B cell (primary cell): ENCODE results near the gene TMEM52. TPM values are rescaled to one million over a fixed set of nuclear protein-coding genes. Genes with fewer than 3 reads are reported as not detected.
A peak's percentile ranks its signal among the peaks of the same experiment; 100 is the strongest.

ENCODE experiments used
- ATAC-seq: fragments of 200-7000 bp; cut with Tn5 transposase; one replicate; pipeline ENCODE4 v1.10.0; 2021; ENCODE audit warnings: low read depth, mild to moderate bottlenecking, moderate number of reproducible peaks, moderate library complexity
- CTCF ChIA-PET: fragments of 350-600 bp; sonication (Branson Sonifier 250); formaldehyde crosslinking; loops from one replicate; lab custom pipeline; 2021; ENCODE audit warnings: antibody characterized with exemption, inconsistent platforms; lab: Charles Lee
- POLR2A ChIA-PET: fragments of 350-600 bp; sonication (Branson Sonifier 250); formaldehyde crosslinking; loops from one replicate; lab custom pipeline; 2021; ENCODE audit warnings: antibody characterized with exemption; lab: Charles Lee
- DNase-seq: peaks from one replicate; pipeline ENCODE4 v3.0.0; 2013
- H2AFZ ChIP-seq: 2 replicates; pipeline ENCODE4 v1.6.1; 2012; ENCODE audit warnings: mild to moderate bottlenecking, low read depth, low read length; ENCODE audit not compliant: insufficient read depth, poor library complexity, severe bottlenecking
- H3K27ac ChIP-seq, 2 donors: 1 replicate in 1 of 2; 2 replicates in 1 of 2; pipeline ENCODE4 v1.5.1; 2012 to 2013; ENCODE audit warnings: low read length in 2 of 2, mild to moderate bottlenecking in 2 of 2, moderate library complexity in 1 of 2
- H3K27me3 ChIP-seq, 4 experiments: fragments of 200-600 bp in 1 of 4; sonication (generic) in 1 of 4; replicated peaks in 1 of 4; 1 replicate in 2 of 4; 2 replicates in 2 of 4; pipeline versions ENCODE4 v1.6.1 to v1.7.0; 2013 to 2016; ENCODE audit warnings: low read length in 3 of 4, mild to moderate bottlenecking in 2 of 4, mixed read lengths in 1 of 4, moderate library complexity in 1 of 4; ENCODE audit not compliant: insufficient read depth in 4 of 4, control insufficient read depth in 3 of 4; ENCODE audit errors: control extremely low read depth in 1 of 4
- H3K36me3 ChIP-seq, 2 experiments: replicated peaks in 1 of 2; 1 replicate in 1 of 2; 2 replicates in 1 of 2; pipeline versions ENCODE4 v1.6.1 to v1.7.1; 2013; ENCODE audit warnings: low read length in 1 of 2; ENCODE audit not compliant: insufficient read depth in 2 of 2, control insufficient read depth in 1 of 2; ENCODE audit errors: control extremely low read depth in 1 of 2, extremely low read depth in 1 of 2
- H3K4me1 ChIP-seq, 2 donors: fragments of 200-600 bp in 1 of 2; sonication (generic) in 1 of 2; 1 replicate in 1 of 2; 2 replicates in 1 of 2; pipeline versions ENCODE4 v1.5.1 to v1.6.1; 2013 to 2017; ENCODE audit warnings: low read length in 2 of 2; ENCODE audit not compliant: control insufficient read depth in 2 of 2, insufficient read depth in 2 of 2
- H3K4me2 ChIP-seq: replicated peaks from 2 replicates; pipeline ENCODE3; 2012; ENCODE audit warnings: mild to moderate bottlenecking, low read depth, low read length; ENCODE audit not compliant: poor library complexity, severe bottlenecking
- H3K4me3 ChIP-seq, 5 experiments: fragments of 200-600 bp in 1 of 5; sonication (generic) in 1 of 5; 1 replicate in 3 of 5; 2 replicates in 2 of 5; pipeline versions ENCODE4 v1.5.1 to v1.7.0; 2011 to 2016; ENCODE audit warnings: low read length in 4 of 5, mild to moderate bottlenecking in 4 of 5, low read depth in 2 of 5, control low read depth in 1 of 5, moderate library complexity in 1 of 5; ENCODE audit not compliant: insufficient read depth in 1 of 5; ENCODE audit errors: control extremely low read depth in 1 of 5, extremely low read depth in 1 of 5
- H3K79me2 ChIP-seq: fragments of 200-600 bp; sonication (generic); one replicate; pipeline ENCODE4 v1.6.0; 2016; ENCODE audit warnings: low read length; ENCODE audit not compliant: control insufficient read depth, insufficient read depth
- H3K9ac ChIP-seq: fragments of 200-600 bp; sonication (generic); 2 replicates; pipeline ENCODE4 v1.6.1; 2017; ENCODE audit warnings: mild to moderate bottlenecking, low read length, moderate library complexity
- H3K9me3 ChIP-seq, 3 donors: one replicate each; pipeline versions ENCODE4 v1.6.1 to v1.7.1; 2013; ENCODE audit warnings: low read length in 2 of 3; ENCODE audit not compliant: control insufficient read depth in 2 of 3, insufficient read depth in 1 of 3; ENCODE audit errors: control extremely low read depth in 1 of 3
- H4K20me1 ChIP-seq: 2 replicates; pipeline ENCODE4 v1.6.0; 2012; ENCODE audit warnings: mild to moderate bottlenecking, low read length; ENCODE audit not compliant: insufficient read depth, control insufficient read depth, poor library complexity, severe bottlenecking
- H3K27ac Mint-ChIP-seq: one replicate; pipeline ENCODE4 v1.8.0; 2021; ENCODE audit warnings: mixed read lengths
- H3K27me3 Mint-ChIP-seq: one replicate; pipeline ENCODE4 v1.8.0; 2021; ENCODE audit warnings: mixed read lengths
- H3K4me1 Mint-ChIP-seq: one replicate; pipeline ENCODE4 v1.8.0; 2021; ENCODE audit warnings: mixed read lengths
- H3K4me3 Mint-ChIP-seq: one replicate; pipeline ENCODE4 v1.8.0; 2021; ENCODE audit warnings: mixed read lengths
- H3K9me3 Mint-ChIP-seq: one replicate; pipeline ENCODE4 v1.8.0; 2022; ENCODE audit warnings: mixed read lengths; ENCODE audit not compliant: insufficient read depth
- CTCF ChIP-seq: fragments of 200-600 bp; IDR thresholded peaks from one replicate; pipeline ENCODE4 v1.8.0; 2022; ENCODE audit warnings: antibody characterized with exemption, mild to moderate bottlenecking
- EZH2 ChIP-seq: IDR thresholded peaks from 2 replicates; pipeline ENCODE4 v1.6.1; 2012; ENCODE audit warnings: borderline replicate concordance, low read depth, mild to moderate bottlenecking, moderate library complexity, low read length; ENCODE audit not compliant: insufficient read depth, poor library complexity, severe bottlenecking
- WGBS: methylation state at CpG from one replicate; pipeline ENCODE4 v1.1.5; 2013; ENCODE audit warnings: missing lambda C conversion rate; ENCODE audit not compliant: insufficient coverage; 5-methylcytosine and 5-hydroxymethylcytosine counted together
- intact Hi-C: fragments of 100-400 bp; cut with micrococcal nuclease; formaldehyde crosslinking; loops from one replicate; pipeline ENCODE4 v1.10.0; 2022
- polyA plus RNA-seq: library from polyadenylated mRNA; depleted of rRNA; stranded (reverse); fragments of >200 nt; gene quantifications from 2 replicates; pipeline ENCODE4 v1.2.3, GENCODE V29; 2012
- total RNA-seq, 2 donors: library from RNA; stranded (reverse); fragments of 120-200 nt in 1 of 2; gene quantifications; 1 replicate in 1 of 2; 2 replicates in 1 of 2; pipeline versions ENCODE4 v1.2.3 to v1.2.4, GENCODE V29; 2013 to 2022

The TMEM52 gene
- total and polyA plus RNA-seq, 2 donors (not counting 1 experiment from before 2014, with no cell fraction given) = 0.69 to 1.00 TPM

GRCh38 chr1:1895060-1895418, 24.0 kb downstream of the TMEM52 start:
- ChIA-PET POLR2A (interaction anchor here (0.6 to 1.3 kb wide), 4 partner anchors 14 to 281 kb away, joined by 3 to 6 read pairs (median 4); no protein-coding TSS in a partner anchor), CTCF (interaction anchor here (7.1 kb wide), 1 partner anchor 12 kb away, joined by 67 read pairs; no protein-coding TSS in a partner anchor)
- intact Hi-C loops = no loop called here
- H3K9ac ChIP-seq = no peak overlapping the region
- no peak for ATAC-seq
- peaks cover 34 to 61% of the 10 kb centered on the region in 2 donors for H3K4me1 ChIP-seq
- H3K9me3 Mint-ChIP-seq = no peaks in the 10 kb centered on the region
- peak overlapping the region; percentile 41 for H3K4me3 Mint-ChIP-seq
- no peaks in the 10 kb centered on the region for H3K9me3 ChIP-seq
- peaks cover 44% of the 10 kb centered on the region for H3K4me1 Mint-ChIP-seq
- TF ChIP-seq CTCF (no peak), EZH2 (no peak)
- H3K4me2 ChIP-seq = peak overlapping the region; percentile 51
- H2AFZ ChIP-seq = no peak overlapping the region
- no peak overlapping the region for H3K27ac ChIP-seq
- peak overlapping the region; percentile 59 for H3K27ac Mint-ChIP-seq
- H3K4me3 ChIP-seq = no peak overlapping the region
- H3K27me3 Mint-ChIP-seq = no peaks in the 10 kb centered on the region
- no peaks in the 10 kb centered on the region for H3K27me3 ChIP-seq
- WGBS = 74% methylated on average over 7 of the region's 10 CpGs
- H3K79me2 ChIP-seq = peaks cover 9% of the 10 kb centered on the region
- peaks cover under 1% of the 10 kb centered on the region for H4K20me1 ChIP-seq
- no peaks in the 10 kb centered on the region for H3K36me3 ChIP-seq
- DNase-seq = no peak

GRCh38 chr1:1894354-1895059, 24.6 kb downstream of the TMEM52 start:
- no peak overlapping the region for H3K9ac ChIP-seq
- H3K4me2 ChIP-seq = peak overlapping the region; percentile 51
- H3K4me1 ChIP-seq = peaks cover 29 to 58% of the 10 kb centered on the region in 2 donors
- H3K27ac ChIP-seq = no peak overlapping the region
- Mint-ChIP-seq H3K9me3 (no peaks in the 10 kb centered on the region), H3K4me1 (peaks cover 42% of the 10 kb centered on the region), H3K27ac (peak overlapping the region; percentile 59), H3K4me3 (peak overlapping the region; percentile 41), H3K27me3 (no peaks in the 10 kb centered on the region)
- TF ChIP-seq CTCF (no peak), EZH2 (no peak)
- H2AFZ ChIP-seq = no peak overlapping the region
- ATAC-seq (no peak), DNase-seq (no peak)
- CTCF ChIA-PET = interaction anchor here (7.1 kb wide), 1 partner anchor 12 kb away, joined by 67 read pairs; no protein-coding TSS in a partner anchor
- intact Hi-C loops = no loop called here
- H3K79me2 ChIP-seq = peaks cover 14% of the 10 kb centered on the region
- peaks cover 6% of the 10 kb centered on the region for H4K20me1 ChIP-seq
- 64% methylated on average over 10 of the region's 14 CpGs for WGBS
- H3K27me3 ChIP-seq = no peaks in the 10 kb centered on the region
- no peaks in the 10 kb centered on the region for H3K36me3 ChIP-seq
- H3K4me3 ChIP-seq = no peak overlapping the region
- H3K9me3 ChIP-seq = no peaks in the 10 kb centered on the region
- POLR2A ChIA-PET = interaction anchor here (0.6 to 1.3 kb wide), 4 partner anchors 14 to 281 kb away, joined by 3 to 6 read pairs (median 4); no protein-coding TSS in a partner anchor
